NB4 (cell line): ENCODE measurements around the gene MBOAT7.

Experiments
- DNase-seq: peaks from one replicate; pipeline ENCODE4 v3.0.0; 2010; ENCODE audit warnings: low read depth
- H3K4me3 ChIP-seq: one replicate; pipeline ENCODE4 v1.5.1; 2011; ENCODE audit warnings: mild to moderate bottlenecking, low read depth, low read length, moderate library complexity
- MYC ChIP-seq: IDR thresholded peaks from 2 replicates; pipeline ENCODE4 v1.6.1; 2011; ENCODE audit warnings: low read depth, low read length
- POLR2A ChIP-seq: IDR thresholded peaks from 2 replicates; pipeline ENCODE4 v1.6.1; 2011; ENCODE audit warnings: mild to moderate bottlenecking; ENCODE audit not compliant: insufficient read length; ENCODE audit errors: extremely low read depth
- TF ChIP-seq, protein P1 (sequence below): IDR thresholded peaks from one replicate; pipeline ENCODE4 v1.5.1; 2012; ENCODE audit warnings: low read depth, low read length
- TF ChIP-seq, protein P2 (sequence below): IDR thresholded peaks from 2 replicates; pipeline ENCODE4 v1.6.1; 2011; ENCODE audit warnings: low read depth, low read length

The MBOAT7 gene

GRCh38 chr19:54160182-54160811 lies 29.1 kb downstream of the MBOAT7 start:
- TF ChIP-seq, protein P1, sequence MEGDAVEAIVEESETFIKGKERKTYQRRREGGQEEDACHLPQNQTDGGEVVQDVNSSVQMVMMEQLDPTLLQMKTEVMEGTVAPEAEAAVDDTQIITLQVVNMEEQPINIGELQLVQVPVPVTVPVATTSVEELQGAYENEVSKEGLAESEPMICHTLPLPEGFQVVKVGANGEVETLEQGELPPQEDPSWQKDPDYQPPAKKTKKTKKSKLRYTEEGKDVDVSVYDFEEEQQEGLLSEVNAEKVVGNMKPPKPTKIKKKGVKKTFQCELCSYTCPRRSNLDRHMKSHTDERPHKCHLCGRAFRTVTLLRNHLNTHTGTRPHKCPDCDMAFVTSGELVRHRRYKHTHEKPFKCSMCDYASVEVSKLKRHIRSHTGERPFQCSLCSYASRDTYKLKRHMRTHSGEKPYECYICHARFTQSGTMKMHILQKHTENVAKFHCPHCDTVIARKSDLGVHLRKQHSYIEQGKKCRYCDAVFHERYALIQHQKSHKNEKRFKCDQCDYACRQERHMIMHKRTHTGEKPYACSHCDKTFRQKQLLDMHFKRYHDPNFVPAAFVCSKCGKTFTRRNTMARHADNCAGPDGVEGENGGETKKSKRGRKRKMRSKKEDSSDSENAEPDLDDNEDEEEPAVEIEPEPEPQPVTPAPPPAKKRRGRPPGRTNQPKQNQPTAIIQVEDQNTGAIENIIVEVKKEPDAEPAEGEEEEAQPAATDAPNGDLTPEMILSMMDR = no peak
- TF ChIP-seq POLR2A = no peak
- TF ChIP-seq MYC = no peak
- TF ChIP-seq, protein P2, sequence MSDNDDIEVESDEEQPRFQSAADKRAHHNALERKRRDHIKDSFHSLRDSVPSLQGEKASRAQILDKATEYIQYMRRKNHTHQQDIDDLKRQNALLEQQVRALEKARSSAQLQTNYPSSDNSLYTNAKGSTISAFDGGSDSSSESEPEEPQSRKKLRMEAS = no peak
- DNase-seq = peak; percentile 21
- peak overlapping the region; percentile 74 for H3K4me3 ChIP-seq

- TF ChIP-seq, protein P1 = no peak
- TF ChIP-seq POLR2A (peak; percentile 72), MYC (peak; percentile 53; the same call in 1 of the 2 replicates)
- TF ChIP-seq, protein P2 = peak; percentile 28
- peak; percentile 99 for DNase-seq
- peak within 1 kb of the TSS; percentile 78 for H3K4me3 ChIP-seq
Observed at GRCh38 chr19:54159352-54160181, 29.8 kb downstream of the MBOAT7 start, which contains the start of gene LENG1. Gene LENG1, minus strand, starts transcription at chr19:54159721. Its CDS starts 26 bp downstream, at chr19:54159695.

DNA sequence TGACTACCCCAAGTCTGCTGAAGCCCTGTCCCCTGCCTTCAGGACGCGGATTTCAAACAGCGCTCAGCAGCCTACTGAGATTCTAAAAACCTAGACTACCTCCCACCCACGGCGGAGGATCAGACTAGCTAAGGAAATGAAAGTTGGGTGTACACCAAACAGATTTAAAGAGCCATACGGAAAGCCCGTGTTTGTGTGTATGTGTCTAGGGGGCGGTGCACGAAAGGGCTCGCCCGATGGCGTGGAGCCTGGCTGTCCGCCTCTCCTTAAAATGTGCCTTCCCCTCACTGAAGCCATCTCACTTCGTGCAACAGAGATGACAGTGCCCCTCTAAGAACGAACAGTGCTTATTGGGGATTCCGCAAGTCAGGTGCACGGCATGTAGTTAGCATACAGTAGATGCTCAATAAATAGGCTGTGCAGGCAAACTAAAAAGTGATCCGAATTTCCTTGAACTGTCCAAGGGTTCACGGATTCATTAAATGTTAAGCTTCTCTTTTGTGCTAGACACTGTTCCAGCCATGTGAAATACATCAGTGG lies 30.5 kb downstream of the MBOAT7 start:
- peak overlapping the region; percentile 78 for H3K4me3 ChIP-seq
- peak; percentile 21 for DNase-seq

DNA sequence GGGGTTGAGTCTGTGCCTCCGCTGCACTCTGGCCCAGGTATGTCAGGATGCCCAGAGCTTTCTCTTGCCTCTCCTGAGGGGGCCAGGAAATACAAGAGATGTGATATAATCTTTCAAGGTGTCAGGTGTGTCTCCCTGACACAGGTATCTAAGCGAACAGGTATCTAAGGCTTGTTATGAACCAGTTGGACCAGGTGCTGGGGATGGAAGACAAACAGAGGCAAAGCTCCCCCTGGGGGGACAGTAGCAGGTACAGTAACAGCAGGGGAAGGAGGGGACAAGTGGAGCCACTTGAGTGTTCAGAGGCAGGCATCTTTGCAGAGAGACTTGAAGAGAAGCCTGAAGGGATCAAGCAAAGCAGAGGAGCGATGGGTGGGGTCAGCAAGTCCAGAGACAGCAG lies 32.4 kb downstream of the MBOAT7 start:
- no peak for DNase-seq
- no peak overlapping the region for H3K4me3 ChIP-seq
- TF ChIP-seq POLR2A (no peak), MYC (no peak)
- TF ChIP-seq, protein P2 = no peak
- TF ChIP-seq, protein P1 = no peak

More for the DNA sequence above, 30.5 kb downstream of the MBOAT7 start:
- TF ChIP-seq, protein P2 = no peak
- TF ChIP-seq POLR2A (no peak), MYC (no peak)
- TF ChIP-seq, protein P1 = no peak

DNA sequence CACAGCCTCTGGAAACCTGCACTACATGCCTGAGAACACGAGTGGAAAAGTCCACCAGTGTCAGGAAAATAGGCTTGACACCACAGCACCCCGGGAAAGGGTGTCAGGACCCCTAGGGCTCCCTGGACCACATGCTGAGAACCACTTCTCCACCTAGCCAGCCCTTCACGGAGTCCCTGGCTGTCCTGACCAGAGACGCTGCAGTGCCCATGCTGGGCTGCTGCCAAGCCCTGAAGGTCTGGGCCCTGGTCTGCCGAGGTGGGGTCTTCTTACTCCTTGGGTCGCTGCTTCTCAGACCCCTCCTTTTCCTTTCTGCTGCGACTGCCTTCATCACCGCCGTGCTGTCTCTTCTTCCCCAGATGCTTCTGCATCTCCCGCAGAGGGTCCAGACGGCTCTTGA lies 32.9 kb downstream of the MBOAT7 start:
- DNase-seq = no peak
- H3K4me3 ChIP-seq = no peak overlapping the region
- TF ChIP-seq, protein P2 = no peak
- TF ChIP-seq MYC (no peak), POLR2A (no peak)
- TF ChIP-seq, protein P1 = no peak
